ENCODE results near the gene LRP1. TPM values are rescaled to one million over a fixed set of nuclear protein-coding genes. Genes with fewer than 3 reads are reported as not detected.

LRP1 gene
- total and polyA plus RNA-seq, 4 donors = 87.5 to 375 (median 139) TPM

DNA sequence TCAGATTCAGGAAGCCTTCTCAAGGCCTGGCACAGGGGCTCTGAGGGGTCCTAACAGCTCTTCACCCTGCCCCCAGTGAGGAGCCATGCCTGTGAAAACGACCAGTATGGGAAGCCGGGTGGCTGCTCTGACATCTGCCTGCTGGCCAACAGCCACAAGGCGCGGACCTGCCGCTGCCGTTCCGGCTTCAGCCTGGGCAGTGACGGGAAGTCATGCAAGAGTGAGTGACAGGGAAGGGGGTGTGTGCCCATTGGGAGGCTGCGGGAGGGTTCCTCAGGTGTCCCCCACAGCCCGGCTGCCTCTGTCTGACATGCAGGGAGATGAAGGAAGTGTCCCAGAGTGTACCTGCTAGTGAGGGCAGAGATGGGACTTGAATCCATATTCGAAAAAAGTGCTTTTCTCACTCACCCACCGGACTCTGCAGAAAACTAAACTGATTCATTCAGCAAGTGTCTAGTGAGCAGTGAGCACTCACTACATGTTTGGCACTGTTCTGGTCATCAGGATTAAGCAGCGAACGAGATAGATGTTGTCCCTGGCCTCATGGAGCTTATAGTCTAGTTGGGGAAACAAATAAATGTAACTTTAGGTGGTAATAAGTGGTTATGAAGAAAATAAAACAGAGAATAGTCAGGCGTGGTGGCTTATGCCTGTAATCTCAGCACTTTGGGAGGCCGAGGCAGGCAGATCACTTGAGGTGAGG is 28.6 kb downstream of the LRP1 start:
- Histone ChIP-seq H3K4me3 (ENCODE audit: low read depth in 1 of 3, low read length in 3 of 3) (no peak overlapping the region), H3K4me1 (ENCODE audit: control insufficient read depth in 4 of 4, insufficient read depth in 4 of 4, low read length in 3 of 4) (peaks cover 13 to 42% (median 26%) of the 10 kb centered on the region in 4 donors), H3K9ac (ENCODE audit: low read depth in 1 of 2, low read length in 2 of 2) (no peak overlapping the region), H3K9me3 (ENCODE audit: control insufficient read depth in 4 of 4, low read length in 3 of 4) (no peaks in the 10 kb centered on the region), H3K27ac (ENCODE audit: low read depth in 1 of 2, low read length in 2 of 2) (peak overlapping the region in 1 of 2 donors; percentile 5), H3K27me3 (ENCODE audit: control insufficient read depth in 4 of 4, insufficient read depth in 4 of 4, low read length in 3 of 4) (no peaks in the 10 kb centered on the region), H3K36me3 (ENCODE audit: control insufficient read depth in 4 of 4, insufficient read depth in 3 of 4, low read depth in 1 of 4, low read length in 3 of 4) (peaks cover 33 to 73% (median 61%) of the 10 kb centered on the region in 4 donors)
- DNase-seq (ENCODE audit: low spot score) = no peak
- 65% methylated on average over 16 of the region's 16 CpGs for WGBS
- TF ChIP-seq, protein P1, sequence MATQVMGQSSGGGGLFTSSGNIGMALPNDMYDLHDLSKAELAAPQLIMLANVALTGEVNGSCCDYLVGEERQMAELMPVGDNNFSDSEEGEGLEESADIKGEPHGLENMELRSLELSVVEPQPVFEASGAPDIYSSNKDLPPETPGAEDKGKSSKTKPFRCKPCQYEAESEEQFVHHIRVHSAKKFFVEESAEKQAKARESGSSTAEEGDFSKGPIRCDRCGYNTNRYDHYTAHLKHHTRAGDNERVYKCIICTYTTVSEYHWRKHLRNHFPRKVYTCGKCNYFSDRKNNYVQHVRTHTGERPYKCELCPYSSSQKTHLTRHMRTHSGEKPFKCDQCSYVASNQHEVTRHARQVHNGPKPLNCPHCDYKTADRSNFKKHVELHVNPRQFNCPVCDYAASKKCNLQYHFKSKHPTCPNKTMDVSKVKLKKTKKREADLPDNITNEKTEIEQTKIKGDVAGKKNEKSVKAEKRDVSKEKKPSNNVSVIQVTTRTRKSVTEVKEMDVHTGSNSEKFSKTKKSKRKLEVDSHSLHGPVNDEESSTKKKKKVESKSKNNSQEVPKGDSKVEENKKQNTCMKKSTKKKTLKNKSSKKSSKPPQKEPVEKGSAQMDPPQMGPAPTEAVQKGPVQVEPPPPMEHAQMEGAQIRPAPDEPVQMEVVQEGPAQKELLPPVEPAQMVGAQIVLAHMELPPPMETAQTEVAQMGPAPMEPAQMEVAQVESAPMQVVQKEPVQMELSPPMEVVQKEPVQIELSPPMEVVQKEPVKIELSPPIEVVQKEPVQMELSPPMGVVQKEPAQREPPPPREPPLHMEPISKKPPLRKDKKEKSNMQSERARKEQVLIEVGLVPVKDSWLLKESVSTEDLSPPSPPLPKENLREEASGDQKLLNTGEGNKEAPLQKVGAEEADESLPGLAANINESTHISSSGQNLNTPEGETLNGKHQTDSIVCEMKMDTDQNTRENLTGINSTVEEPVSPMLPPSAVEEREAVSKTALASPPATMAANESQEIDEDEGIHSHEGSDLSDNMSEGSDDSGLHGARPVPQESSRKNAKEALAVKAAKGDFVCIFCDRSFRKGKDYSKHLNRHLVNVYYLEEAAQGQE (IDR thresholded peaks at IDR 0.05) = no peak
- TF ChIP-seq, protein P2, sequence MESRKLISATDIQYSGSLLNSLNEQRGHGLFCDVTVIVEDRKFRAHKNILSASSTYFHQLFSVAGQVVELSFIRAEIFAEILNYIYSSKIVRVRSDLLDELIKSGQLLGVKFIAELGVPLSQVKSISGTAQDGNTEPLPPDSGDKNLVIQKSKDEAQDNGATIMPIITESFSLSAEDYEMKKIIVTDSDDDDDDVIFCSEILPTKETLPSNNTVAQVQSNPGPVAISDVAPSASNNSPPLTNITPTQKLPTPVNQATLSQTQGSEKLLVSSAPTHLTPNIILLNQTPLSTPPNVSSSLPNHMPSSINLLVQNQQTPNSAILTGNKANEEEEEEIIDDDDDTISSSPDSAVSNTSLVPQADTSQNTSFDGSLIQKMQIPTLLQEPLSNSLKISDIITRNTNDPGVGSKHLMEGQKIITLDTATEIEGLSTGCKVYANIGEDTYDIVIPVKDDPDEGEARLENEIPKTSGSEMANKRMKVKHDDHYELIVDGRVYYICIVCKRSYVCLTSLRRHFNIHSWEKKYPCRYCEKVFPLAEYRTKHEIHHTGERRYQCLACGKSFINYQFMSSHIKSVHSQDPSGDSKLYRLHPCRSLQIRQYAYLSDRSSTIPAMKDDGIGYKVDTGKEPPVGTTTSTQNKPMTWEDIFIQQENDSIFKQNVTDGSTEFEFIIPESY (IDR thresholded peaks at IDR 0.05) = no peak
- TF ChIP-seq FOXA2 (IDR thresholded peaks at IDR 0.05) (no peak), RAD21 (IDR thresholded peaks at IDR 0.05) (no peak), HNF4G (IDR thresholded peaks at IDR 0.05) (no peak), EGR1 (IDR thresholded peaks at IDR 0.05; ENCODE audit: low read depth in 2 of 2) (no peak), YY1 (IDR thresholded peaks at IDR 0.05) (no peak), HNF4A (conservative IDR thresholded peaks at IDR 0.05) (no peak), SP1 (IDR thresholded peaks at IDR 0.05) (no peak)
- TF ChIP-seq, protein P3, sequence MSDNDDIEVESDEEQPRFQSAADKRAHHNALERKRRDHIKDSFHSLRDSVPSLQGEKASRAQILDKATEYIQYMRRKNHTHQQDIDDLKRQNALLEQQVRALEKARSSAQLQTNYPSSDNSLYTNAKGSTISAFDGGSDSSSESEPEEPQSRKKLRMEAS (IDR thresholded peaks at IDR 0.05) = no peak
- TF ChIP-seq, protein P4, sequence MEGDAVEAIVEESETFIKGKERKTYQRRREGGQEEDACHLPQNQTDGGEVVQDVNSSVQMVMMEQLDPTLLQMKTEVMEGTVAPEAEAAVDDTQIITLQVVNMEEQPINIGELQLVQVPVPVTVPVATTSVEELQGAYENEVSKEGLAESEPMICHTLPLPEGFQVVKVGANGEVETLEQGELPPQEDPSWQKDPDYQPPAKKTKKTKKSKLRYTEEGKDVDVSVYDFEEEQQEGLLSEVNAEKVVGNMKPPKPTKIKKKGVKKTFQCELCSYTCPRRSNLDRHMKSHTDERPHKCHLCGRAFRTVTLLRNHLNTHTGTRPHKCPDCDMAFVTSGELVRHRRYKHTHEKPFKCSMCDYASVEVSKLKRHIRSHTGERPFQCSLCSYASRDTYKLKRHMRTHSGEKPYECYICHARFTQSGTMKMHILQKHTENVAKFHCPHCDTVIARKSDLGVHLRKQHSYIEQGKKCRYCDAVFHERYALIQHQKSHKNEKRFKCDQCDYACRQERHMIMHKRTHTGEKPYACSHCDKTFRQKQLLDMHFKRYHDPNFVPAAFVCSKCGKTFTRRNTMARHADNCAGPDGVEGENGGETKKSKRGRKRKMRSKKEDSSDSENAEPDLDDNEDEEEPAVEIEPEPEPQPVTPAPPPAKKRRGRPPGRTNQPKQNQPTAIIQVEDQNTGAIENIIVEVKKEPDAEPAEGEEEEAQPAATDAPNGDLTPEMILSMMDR (IDR thresholded peaks at IDR 0.05; ENCODE audit: low read depth, low read length, missing input control) = no peak

DNA sequence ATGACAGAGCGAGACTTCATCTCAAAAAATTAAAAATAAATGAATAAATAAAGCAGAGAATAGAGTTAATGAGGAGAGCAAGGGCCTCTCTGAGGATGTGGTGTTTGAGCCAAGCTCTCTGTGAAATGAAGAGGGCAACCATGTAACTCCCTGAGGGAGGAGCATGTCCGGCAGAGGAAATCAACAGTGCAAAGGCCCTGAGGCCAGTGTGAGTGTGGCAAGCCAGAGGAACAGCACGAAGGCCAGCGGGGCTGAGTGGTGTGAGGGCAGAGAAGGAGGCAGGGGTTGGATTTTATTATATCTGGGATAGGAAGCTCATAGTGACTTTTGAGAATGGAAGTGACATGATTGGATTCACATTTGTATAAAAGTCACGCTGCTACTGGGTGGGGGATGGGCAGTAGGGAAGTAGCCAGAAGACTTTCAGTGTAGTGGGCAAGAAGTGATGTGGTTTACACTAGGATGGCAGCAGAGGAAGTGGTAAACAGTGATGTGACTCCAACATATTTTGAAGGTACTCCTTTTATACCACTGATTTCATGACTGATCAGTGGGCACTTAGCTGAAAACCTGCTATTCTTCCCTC is 29.4 kb downstream of the LRP1 start:
- Histone ChIP-seq H3K9ac (ENCODE audit: low read depth in 1 of 2, low read length in 2 of 2) (no peak overlapping the region), H3K9me3 (ENCODE audit: control insufficient read depth in 4 of 4, low read length in 3 of 4) (no peaks in the 10 kb centered on the region), H3K27me3 (ENCODE audit: control insufficient read depth in 4 of 4, insufficient read depth in 4 of 4, low read length in 3 of 4) (no peaks in the 10 kb centered on the region), H3K36me3 (ENCODE audit: control insufficient read depth in 4 of 4, insufficient read depth in 3 of 4, low read depth in 1 of 4, low read length in 3 of 4) (peaks cover 37 to 81% (median 68%) of the 10 kb centered on the region in 4 donors), H3K4me1 (ENCODE audit: control insufficient read depth in 4 of 4, insufficient read depth in 4 of 4, low read length in 3 of 4) (peaks cover 8 to 34% (median 19%) of the 10 kb centered on the region in 4 donors), H3K4me3 (ENCODE audit: low read depth in 1 of 3, low read length in 3 of 3) (no peak overlapping the region), H3K27ac (ENCODE audit: low read depth in 1 of 2, low read length in 2 of 2) (no peak overlapping the region)
- TF ChIP-seq TAF1 (conservative IDR thresholded peaks at IDR 0.05) (no peak), JUND (IDR thresholded peaks at IDR 0.05) (no peak), NR2F2 (IDR thresholded peaks at IDR 0.05) (no peak)
- TF ChIP-seq, protein P2 (IDR thresholded peaks at IDR 0.05) = no peak
- TF ChIP-seq, protein P5, sequence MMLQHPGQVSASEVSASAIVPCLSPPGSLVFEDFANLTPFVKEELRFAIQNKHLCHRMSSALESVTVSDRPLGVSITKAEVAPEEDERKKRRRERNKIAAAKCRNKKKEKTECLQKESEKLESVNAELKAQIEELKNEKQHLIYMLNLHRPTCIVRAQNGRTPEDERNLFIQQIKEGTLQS (IDR thresholded peaks at IDR 0.05) = no peak
- TF ChIP-seq, protein P1 (IDR thresholded peaks at IDR 0.05) = no peak
- no peak for DNase-seq (ENCODE audit: low spot score)
- WGBS = 77% methylated on average over 5 of the region's 5 CpGs
